ENCODE measurements around the gene FAM136A.

DNA sequence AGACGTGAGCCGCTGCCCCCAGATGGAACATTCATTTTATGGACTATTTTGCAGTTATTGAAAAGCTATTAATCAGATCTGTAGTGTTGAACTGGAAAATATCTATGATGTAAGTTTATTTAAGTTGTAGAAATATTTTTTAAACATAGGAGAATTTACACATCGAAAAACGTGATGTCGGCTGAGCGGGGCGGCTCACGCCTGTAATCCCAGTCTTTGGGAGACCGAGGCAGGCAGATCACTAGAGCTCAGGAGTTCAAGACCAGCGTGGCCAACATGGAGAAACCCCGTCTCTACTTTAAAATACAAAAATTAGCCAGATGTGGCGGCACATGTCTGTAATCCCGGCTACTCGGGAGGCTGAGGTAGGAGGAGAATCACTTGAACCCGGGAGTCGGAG, 51.4 kb downstream of the FAM136A start:
- TF ChIP-seq, protein P1, sequence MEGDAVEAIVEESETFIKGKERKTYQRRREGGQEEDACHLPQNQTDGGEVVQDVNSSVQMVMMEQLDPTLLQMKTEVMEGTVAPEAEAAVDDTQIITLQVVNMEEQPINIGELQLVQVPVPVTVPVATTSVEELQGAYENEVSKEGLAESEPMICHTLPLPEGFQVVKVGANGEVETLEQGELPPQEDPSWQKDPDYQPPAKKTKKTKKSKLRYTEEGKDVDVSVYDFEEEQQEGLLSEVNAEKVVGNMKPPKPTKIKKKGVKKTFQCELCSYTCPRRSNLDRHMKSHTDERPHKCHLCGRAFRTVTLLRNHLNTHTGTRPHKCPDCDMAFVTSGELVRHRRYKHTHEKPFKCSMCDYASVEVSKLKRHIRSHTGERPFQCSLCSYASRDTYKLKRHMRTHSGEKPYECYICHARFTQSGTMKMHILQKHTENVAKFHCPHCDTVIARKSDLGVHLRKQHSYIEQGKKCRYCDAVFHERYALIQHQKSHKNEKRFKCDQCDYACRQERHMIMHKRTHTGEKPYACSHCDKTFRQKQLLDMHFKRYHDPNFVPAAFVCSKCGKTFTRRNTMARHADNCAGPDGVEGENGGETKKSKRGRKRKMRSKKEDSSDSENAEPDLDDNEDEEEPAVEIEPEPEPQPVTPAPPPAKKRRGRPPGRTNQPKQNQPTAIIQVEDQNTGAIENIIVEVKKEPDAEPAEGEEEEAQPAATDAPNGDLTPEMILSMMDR (IDR thresholded peaks at IDR 0.05) = no peak
- no peak for TF ChIP-seq POLR2A (IDR thresholded peaks at IDR 0.05)

Data from uterus (tissue), 2 donors.